ENCODE results near the gene RRAGA.
A peak's percentile ranks its signal among the peaks of the same experiment; 100 is the strongest.
"Not testable (repeated sequence)": the region's sequence is repeated elsewhere in the genome, so short reads cannot be mapped to it uniquely, and the experiment has no call there.

The RRAGA gene

DNA sequence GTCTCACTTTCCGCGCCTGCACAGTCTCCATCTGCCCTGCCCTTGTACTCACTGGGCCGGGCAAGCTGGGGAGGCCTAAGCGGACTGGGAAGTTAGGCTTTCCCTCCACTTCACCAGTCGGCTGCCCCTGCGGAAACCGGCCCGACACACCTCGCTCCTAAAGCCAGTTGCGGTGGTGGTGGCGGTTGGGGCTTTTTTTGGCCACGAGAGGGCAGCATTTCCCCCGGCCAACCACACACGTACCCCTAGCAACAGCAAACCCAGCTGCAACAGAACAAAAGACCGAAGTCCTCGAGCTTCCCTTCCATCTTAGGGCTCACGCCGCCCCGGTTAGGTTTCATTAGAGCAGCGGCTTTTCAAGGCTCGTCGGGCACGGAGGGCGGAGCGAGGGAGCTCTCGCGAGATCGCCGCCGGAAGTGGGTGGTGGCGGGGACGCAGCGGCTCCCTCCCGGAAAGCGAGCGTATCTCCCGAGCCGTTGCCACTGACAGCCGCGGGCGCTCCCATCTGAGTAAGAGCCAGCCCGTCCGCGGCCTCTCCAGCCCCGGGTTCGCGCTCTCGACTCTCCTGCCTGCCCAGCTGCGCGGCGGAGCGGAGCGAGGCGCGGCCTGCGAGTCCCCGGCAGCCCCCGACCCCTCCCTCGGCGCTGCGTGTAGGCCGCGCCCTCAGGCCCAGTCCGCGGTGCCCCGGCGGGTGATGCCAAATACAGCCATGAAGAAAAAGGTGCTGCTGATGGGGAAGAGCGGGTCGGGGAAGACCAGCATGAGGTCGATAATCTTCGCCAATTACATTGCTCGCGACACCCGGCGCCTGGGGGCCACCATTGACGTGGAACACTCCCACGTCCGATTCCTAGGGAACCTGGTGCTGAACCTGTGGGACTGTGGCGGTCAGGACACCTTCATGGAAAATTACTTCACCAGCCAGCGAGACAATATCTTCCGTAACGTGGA is at the start of gene RRAGA:
RRAGA (plus strand) TSS at position 462 of the 951 bp plus-strand sequence; CDS start at position 695, 233 bp downstream.
- peak; percentile 82 for DNase-seq (ENCODE audit: low read depth, low spot score)
- peak within 1 kb of the TSS; percentile 95 for H3K27ac ChIP-seq

DNA sequence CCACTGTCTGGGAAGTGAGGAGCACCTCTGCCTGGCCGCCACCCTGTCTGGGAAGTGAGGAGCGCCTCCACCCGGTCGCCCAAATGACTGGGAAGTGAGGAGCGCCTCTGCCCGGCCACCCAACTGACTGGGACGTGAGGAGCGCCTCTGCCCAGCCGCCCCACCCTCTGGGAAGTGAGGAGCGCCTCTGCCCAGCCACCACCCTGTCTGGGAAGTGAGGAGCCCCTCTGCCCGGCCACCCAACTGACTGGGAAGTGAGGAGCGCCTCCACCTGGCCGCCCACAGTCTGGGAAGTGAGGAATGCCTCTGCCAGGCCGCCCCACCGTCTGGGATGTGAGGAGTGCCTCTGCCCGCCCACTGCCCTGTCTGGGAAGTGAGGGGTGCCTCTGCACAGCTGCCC is 49.1 kb upstream of the RRAGA start:
- no peak for DNase-seq (ENCODE audit: low read depth, low spot score)
- H3K27ac ChIP-seq = no peak overlapping the region

DNA sequence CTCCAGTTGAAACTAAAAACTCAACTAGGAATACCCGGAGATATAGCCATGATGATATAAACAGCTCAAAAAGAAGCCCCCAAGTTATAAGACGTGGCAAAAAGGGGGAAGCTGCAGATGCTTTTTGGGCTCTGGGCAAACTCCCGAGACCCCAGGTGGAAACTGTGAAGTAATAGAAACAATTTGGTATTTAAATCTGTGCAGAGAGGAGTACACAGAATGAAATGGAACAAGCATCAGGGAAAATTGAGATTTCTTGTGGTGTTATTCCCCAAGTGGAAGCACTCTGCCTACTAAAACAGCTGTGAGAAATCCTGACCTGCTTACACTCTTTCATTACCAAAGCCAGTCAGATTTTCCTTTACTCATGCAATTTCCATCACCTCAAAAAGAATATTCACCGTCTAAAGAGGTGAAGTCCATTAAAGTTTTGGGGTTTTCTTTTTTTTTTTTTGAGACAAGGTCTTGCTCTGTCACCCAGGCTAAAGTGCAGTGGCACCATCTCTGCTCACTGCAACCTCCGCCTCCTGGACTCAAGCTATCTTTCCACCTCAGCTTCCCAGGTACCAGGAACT is 39.7 kb upstream of the RRAGA start:
- no peak for DNase-seq (ENCODE audit: low read depth, low spot score)
- H3K27ac ChIP-seq = no peak overlapping the region

DNA sequence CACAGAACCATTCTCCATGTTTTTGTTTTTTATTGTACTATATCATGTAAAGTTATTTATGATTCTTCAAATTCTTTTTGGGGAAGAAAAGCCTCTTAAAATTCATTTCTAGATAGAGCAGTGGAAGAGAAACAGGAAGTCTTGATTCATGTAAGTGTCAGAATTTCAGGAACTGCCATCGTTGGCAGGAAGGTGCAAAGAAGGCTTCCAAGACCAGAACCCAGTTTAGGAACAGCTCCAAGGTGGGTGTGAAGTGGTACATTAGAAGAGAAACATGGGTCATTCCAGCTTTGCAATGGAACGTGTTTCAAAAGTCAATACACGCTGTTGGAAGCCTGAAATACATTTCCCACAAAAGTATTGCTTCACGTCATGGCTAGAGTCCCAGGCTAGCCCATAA is 31.0 kb upstream of the RRAGA start:
- no peak for DNase-seq (ENCODE audit: low read depth, low spot score)
- H3K27ac ChIP-seq = no peak overlapping the region

DNA sequence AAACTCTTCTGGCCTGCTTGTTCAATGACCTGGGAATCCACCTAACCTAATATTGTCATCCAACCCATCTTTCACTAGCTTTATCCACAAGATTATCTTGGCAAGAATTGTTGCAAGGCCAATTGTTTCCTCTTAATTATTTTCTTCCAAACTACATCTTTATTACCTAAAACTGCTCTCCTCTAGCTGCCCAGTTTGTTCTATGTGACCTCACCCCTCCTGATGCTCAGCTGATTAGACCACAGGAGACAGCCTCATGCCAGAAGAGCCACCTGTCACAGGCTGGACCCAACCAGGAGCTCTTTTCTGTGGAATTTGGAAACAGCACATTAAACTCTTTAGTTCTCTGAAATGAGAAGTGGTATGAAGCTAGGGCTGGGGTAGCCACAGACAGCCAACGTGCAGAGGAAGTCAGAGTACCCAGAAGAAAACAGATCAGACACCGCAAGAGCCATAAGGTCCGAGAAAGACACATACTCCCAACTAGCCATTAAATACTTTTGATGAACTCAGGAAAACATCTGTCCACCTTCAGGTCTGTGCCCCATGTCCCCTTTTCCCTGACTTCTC is 28.3 kb upstream of the RRAGA start:
- DNase-seq (ENCODE audit: low read depth, low spot score) = no peak
- no peak overlapping the region for H3K27ac ChIP-seq

GRCh38 chr9:19021649-19022048 is 27.6 kb upstream of the RRAGA start:
- not testable (repeated sequence) for DNase-seq (ENCODE audit: low read depth, low spot score)

DNA sequence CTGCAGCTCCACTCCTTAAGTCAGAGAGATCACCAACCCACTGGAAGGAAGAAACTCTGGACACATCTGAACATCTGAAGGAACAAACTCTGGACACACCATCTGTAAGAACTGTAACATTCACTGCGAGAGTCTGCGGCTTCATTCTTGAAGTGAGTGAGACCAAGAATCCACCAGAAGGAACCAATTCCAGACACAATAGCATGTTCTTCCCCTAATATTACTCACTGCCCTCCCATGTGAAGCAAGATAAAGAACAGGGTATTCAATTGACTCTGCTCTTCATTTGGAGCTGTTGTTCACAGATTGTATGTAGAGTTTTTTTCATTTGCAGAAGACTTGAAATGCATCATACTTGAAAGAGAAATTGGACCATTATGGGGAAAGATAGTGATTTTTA is 27.0 kb upstream of the RRAGA start:
- DNase-seq (ENCODE audit: low read depth, low spot score) = no peak

More at GRCh38 chr9:19021649-19022048, 27.6 kb upstream of the RRAGA start:
- H3K27ac ChIP-seq = not testable (repeated sequence)

GRCh38 chr9:19023078-19023477 is 26.1 kb upstream of the RRAGA start:
- no peak for DNase-seq (ENCODE audit: low read depth, low spot score)

More for the DNA sequence above, 27.0 kb upstream of the RRAGA start:
- H3K27ac ChIP-seq = no peak overlapping the region

DNA sequence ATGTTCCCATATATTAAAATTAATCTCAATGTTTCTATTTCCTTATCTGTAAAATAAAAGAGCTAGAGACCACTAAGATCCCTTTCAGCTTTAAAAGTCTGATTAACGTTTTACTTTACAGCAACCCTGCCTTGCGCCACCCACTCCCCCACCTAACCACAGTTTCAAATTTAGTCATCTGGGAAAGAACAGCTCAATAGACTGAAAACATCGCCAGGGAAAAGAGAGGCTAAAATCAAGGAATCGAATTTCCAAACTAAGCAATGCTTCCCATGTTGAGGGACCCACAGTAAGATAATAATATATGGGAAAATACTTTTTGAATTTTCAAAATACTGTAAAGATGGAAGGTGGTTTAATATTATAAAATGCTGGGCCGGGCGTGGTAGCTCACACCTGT is 22.9 kb upstream of the RRAGA start:
- no peak for DNase-seq (ENCODE audit: low read depth, low spot score)
- no peak overlapping the region for H3K27ac ChIP-seq

More at GRCh38 chr9:19023078-19023477, 26.1 kb upstream of the RRAGA start:
- H3K27ac ChIP-seq = no peak overlapping the region

- H3K27ac ChIP-seq = no peak overlapping the region
- no peak for DNase-seq (ENCODE audit: low read depth, low spot score)
Measured at GRCh38 chr9:19027825-19028224, 21.4 kb upstream of the RRAGA start.

DNA sequence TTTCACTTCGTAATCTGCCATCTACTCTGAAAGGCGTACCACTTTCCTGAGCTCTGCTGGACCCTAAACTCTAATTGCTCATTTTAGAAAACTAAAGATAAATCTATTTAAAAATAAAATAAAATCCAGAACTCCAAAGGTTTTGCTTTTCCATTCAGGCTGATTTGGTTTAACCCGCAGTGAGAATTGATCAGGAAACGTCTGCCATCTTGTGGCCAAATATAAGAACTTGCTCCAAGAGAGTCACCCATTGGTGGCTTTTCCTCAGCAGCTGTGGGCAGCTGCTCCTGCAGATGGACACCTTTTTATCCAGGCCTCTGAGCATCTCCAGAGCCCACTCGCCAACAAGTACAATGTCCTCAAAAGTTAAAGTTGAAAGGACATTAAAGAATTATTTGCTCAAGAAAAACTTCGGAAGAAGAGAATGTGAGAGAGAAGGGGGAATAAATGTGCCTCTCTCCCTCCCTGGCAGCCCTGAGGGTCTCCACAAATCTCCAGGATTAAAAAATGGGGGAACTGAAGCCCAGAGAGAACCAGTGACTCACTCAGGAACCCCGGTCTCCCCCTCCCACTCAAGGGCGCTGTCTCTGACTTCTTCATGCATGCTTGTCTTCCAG is 20.3 kb upstream of the RRAGA start:
- no peak for DNase-seq (ENCODE audit: low read depth, low spot score)

DNA sequence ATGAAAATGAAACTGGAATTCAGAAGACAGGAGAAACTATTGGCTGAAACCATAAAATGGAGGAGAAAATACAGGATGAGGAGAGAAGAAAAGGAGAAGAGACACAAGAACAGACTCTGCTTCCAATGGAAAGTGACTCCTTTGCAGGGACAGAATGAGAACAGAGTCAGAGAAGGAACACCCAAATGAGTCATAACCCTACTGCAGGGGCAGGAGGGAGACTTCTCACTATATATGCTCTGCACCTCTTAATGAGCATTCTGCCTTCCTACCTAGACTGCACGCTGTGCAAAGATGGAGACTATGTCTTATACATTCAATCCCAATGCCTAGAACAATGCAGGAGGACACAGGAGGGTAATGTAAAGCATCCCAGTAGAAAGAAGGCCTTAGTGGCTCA is 18.3 kb upstream of the RRAGA start:
- no peak overlapping the region for H3K27ac ChIP-seq
- no peak for DNase-seq (ENCODE audit: low read depth, low spot score)

More for the DNA sequence above, 20.3 kb upstream of the RRAGA start:
- no peak overlapping the region for H3K27ac ChIP-seq

- DNase-seq (ENCODE audit: low read depth, low spot score) = no peak
- H3K27ac ChIP-seq = no peak overlapping the region
Measured at GRCh38 chr9:19032406-19032805, 16.8 kb upstream of the RRAGA start.

GRCh38 chr9:19033015-19033414 is 16.2 kb upstream of the RRAGA start, which contains the start of gene SAXO1:
TSS of gene SAXO1 (minus strand) at chr9:19033209. CDS start at chr9:19032908, 301 bp downstream.
- H3K27ac ChIP-seq = no peak within 1 kb of the TSS
- DNase-seq (ENCODE audit: low read depth, low spot score) = no peak

GRCh38 chr9:19036611-19037010 is 12.6 kb upstream of the RRAGA start:
- no peak for DNase-seq (ENCODE audit: low read depth, low spot score)
- no peak overlapping the region for H3K27ac ChIP-seq

- H3K27ac ChIP-seq = peak overlapping the region; percentile 95
- DNase-seq (ENCODE audit: low read depth, low spot score) = no peak
Measured at GRCh38 chr9:19049917-19050636, 850 bp downstream of the RRAGA start.

GRCh38 chr9:19050637-19051591 is 1.7 kb downstream of the RRAGA start:
- peak overlapping the region; percentile 95 for H3K27ac ChIP-seq
- no peak for DNase-seq (ENCODE audit: low read depth, low spot score)

DNA sequence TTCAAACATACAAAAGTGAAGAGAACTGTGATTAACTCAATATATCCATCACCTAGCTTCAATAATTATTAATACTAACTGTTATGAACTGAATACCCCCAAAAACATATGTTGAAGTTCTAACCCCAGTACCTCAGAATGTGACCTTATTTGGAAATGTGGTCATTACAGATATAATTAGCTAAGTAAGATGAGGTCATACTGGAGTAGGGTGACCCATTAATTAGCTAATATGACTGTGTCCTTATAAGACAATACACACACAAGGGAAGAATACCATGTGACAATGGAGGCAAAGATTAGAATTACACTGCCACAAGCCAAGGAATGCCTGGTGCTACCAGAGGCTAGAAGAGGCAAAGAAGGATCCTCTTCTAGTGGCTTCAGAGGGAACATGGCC is 7.8 kb downstream of the RRAGA start:
- DNase-seq (ENCODE audit: low read depth, low spot score) = no peak
- no peak overlapping the region for H3K27ac ChIP-seq

DNA sequence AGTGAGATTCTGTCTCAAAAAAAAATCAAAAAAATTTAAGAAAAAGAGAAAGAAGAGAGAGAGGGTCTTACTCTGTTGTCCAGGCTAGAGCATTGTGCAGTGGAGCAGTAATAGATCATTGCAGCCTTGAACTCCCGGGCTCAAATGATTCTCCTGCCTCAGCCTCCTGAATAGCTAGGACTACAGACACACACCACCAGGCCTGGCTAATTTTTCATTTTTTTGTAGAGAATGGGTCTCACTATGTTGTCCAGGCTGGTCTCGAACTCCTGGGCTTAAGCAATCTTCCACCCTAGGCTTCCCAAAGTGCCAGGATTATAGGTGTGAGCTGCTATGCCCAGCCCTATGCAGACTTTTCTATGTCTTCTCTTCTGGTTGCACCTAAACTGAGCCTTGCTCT is 25.0 kb downstream of the RRAGA start:
- peak overlapping the region; percentile 13 for H3K27ac ChIP-seq
- DNase-seq (ENCODE audit: low read depth, low spot score) = no peak
